ENCODE results near the gene CCDC88C.

- TF ChIP-seq CTCF (IDR thresholded peaks at IDR 0.05) (no peak), POLR2A (IDR thresholded peaks at IDR 0.05) (no peak)
Observed at GRCh38 chr14:91343051-91343450, 74.6 kb downstream of the CCDC88C start.
